ENCODE results near the gene RPS2.

Gene RPS2

DNA sequence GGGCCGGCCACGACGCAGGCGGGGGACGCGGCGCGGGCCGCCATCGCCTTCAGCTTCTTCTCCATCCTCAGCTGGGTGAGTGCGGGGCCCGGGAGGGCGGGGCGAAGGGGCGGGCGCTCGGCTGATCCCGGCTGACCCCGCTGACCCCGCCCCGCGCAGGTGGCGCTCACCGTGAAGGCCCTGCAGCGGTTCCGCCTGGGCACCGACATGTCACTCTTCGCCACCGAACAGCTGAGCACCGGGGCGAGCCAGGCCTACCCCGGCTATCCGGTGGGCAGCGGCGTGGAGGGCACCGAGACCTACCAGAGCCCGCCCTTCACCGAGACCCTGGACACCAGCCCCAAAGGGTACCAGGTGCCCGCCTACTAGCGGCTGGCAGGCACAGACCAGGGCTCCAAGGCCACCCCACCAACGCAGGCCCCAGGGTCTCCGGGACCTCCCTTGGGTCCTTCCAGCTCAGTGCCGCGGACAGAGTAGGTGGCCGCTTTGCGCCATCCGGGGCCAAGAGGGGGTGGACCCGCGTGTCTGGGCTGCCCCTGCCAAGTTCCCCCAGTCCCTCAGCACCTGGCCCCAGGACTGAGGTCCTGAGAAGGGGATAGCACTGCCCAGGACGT, 28.2 kb upstream of the RPS2 start:
- no peak for TF ChIP-seq NFIC (IDR thresholded peaks at IDR 0.05)
- TF ChIP-seq, protein P1, sequence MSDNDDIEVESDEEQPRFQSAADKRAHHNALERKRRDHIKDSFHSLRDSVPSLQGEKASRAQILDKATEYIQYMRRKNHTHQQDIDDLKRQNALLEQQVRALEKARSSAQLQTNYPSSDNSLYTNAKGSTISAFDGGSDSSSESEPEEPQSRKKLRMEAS (IDR thresholded peaks at IDR 0.05): no peak
- no peak for TF ChIP-seq TEAD4 (IDR thresholded peaks at IDR 0.05)
- no peak for TF ChIP-seq TCF12 (IDR thresholded peaks at IDR 0.05; ENCODE audit: low read depth)
- TF ChIP-seq ZBTB7A (IDR thresholded peaks at IDR 0.05; ENCODE audit: low read depth): no peak

DNA sequence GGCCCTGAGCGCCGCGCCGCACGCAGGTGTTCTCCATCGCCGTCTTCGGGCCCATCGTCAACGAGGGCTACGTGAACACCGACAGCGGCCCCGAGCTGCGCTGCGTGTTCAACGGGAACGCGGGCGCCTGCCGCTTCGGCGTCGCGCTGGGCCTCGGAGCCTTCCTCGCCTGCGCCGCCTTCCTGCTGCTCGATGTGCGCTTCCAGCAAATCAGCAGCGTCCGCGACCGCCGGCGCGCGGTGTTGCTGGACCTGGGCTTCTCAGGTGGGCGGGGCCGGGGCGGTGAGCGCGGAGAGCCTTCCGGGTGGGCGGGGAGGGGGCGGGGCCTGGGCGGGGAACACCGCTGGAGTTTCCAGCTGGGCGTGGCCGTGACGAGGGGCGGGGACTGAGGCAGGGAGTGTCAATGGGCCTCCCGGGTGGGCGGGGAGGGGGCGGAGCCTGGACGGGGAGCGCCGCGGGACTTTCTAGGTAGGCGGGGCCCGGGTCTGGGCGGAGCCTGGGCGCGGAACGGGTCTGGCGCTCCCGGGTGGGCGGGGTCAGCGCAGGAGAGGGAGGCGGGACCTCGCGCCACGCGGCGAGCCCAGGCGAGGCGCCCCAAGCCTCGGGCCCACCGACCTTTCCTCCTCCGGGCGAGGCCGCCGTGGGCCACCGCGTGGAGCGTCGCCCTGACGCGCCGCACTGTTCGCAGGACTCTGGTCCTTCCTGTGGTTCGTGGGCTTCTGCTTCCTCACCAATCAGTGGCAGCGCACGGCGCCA, 27.5 kb upstream of the RPS2 start:
- TF ChIP-seq YY1 (IDR thresholded peaks at IDR 0.05; ENCODE audit: low read depth): no peak
- TF ChIP-seq, protein P1 (IDR thresholded peaks at IDR 0.05): peak; percentile 97

DNA sequence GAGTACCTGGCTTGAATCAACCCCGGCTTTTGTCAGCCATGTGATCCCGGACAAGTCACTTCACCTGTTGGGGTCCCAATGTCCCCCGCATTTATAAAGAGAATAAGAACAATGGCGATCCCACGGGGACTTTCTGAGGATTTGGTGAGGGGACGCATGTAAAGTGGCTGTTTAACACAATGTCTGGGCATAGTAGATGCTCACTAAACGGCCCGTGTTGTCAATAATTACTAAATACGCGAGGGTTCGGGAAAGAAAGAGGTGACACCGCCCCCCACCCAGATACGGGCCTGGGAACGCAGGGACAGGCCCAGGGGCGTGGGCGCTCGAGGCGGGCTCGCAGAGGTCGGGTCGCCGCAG, 26.9 kb upstream of the RPS2 start:
- TF ChIP-seq NFIC (IDR thresholded peaks at IDR 0.05) (no peak), TCF12 (IDR thresholded peaks at IDR 0.05; ENCODE audit: low read depth) (no peak)

DNA sequence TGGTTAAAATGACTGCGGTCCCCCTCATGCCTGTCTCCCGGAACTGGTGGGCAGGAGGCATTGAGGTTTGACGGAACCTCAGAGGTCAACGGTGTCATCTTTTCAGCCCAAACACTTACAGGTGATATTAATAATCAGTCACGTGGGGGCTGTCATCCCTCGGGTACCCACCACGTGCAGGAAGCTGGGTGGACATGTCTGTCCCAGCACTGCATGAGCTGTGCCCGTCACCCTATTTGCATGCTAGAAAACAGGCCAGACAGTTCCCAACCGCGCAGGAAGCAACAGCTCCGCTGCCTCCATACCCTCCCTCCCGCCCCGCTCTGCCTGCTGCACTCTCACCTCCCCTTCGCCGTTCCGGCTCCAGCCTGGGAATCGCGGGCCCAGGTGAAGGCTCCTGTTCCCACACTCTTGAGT, 26.5 kb upstream of the RPS2 start:
- TF ChIP-seq, protein P2, sequence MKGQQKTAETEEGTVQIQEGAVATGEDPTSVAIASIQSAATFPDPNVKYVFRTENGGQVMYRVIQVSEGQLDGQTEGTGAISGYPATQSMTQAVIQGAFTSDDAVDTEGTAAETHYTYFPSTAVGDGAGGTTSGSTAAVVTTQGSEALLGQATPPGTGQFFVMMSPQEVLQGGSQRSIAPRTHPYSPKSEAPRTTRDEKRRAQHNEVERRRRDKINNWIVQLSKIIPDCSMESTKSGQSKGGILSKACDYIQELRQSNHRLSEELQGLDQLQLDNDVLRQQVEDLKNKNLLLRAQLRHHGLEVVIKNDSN (IDR thresholded peaks at IDR 0.05): no peak
- TF ChIP-seq FOXM1 (IDR thresholded peaks at IDR 0.05; ENCODE audit: borderline replicate concordance, low read depth) (no peak), RAD21 (IDR thresholded peaks at IDR 0.05; ENCODE audit: low read depth) (no peak), ZBTB7A (IDR thresholded peaks at IDR 0.05; ENCODE audit: low read depth) (no peak), TEAD4 (IDR thresholded peaks at IDR 0.05) (no peak), NFIC (IDR thresholded peaks at IDR 0.05) (no peak), CREB1 (IDR thresholded peaks at IDR 0.05; ENCODE audit: low read depth) (no peak)
- TF ChIP-seq, protein P3, sequence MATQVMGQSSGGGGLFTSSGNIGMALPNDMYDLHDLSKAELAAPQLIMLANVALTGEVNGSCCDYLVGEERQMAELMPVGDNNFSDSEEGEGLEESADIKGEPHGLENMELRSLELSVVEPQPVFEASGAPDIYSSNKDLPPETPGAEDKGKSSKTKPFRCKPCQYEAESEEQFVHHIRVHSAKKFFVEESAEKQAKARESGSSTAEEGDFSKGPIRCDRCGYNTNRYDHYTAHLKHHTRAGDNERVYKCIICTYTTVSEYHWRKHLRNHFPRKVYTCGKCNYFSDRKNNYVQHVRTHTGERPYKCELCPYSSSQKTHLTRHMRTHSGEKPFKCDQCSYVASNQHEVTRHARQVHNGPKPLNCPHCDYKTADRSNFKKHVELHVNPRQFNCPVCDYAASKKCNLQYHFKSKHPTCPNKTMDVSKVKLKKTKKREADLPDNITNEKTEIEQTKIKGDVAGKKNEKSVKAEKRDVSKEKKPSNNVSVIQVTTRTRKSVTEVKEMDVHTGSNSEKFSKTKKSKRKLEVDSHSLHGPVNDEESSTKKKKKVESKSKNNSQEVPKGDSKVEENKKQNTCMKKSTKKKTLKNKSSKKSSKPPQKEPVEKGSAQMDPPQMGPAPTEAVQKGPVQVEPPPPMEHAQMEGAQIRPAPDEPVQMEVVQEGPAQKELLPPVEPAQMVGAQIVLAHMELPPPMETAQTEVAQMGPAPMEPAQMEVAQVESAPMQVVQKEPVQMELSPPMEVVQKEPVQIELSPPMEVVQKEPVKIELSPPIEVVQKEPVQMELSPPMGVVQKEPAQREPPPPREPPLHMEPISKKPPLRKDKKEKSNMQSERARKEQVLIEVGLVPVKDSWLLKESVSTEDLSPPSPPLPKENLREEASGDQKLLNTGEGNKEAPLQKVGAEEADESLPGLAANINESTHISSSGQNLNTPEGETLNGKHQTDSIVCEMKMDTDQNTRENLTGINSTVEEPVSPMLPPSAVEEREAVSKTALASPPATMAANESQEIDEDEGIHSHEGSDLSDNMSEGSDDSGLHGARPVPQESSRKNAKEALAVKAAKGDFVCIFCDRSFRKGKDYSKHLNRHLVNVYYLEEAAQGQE (IDR thresholded peaks at IDR 0.05; ENCODE audit: low read depth): no peak

DNA sequence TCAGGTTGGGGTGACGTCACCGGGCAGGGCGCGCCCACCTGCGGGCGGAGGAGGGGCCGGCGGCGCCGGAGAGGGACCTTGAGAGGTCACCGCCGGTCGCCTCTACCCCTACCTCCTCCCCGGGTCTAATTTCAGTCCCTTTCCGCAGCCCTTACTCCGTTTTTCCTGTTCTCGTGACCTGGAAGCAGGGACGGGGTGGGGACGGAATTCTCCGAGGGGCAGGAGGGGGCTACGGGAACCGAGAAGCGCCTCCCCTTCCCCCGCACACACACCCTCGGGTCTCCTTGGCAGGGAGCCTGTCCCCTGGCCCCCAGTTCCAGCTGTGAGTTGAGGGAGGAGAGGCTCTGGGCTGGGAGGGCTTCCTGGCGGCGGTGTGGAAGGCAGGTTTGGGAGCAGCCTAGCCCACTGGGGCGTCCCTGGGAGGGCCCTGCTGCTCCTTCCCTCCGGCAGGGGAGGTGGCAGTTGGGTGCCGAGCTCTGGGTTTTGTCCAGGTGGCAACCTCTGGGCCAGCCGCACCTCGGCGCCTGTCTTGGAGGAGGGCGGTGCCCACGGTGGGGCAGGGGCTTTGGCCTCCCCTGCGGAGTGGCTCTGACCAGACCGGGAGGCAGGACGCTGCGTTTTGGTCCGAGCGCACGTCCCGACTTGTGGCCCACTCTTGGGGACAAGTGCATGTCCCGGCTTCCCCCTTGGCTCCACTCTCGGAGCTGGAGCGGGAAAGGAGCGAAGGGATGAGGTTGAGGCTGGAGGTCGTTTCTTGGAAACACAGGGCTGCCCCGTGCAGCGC, 25.9 kb upstream of the RPS2 start:
- TF ChIP-seq, protein P2 (IDR thresholded peaks at IDR 0.05): no peak
- TF ChIP-seq ZBTB7A (IDR thresholded peaks at IDR 0.05; ENCODE audit: low read depth): peak; percentile 77; the same call in 1 of the 2 replicates

DNA sequence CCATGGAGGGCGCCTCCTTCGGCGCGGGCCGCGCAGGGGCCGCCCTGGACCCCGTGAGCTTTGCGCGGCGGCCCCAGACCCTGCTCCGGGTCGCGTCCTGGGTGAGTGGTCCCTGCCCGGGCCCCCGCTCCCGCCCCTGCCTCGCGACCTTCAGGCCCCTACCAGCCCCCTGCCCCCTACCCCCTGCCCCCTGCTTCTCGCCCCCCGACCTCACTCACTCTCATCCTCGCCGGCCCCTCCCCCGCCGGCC, 25.4 kb upstream of the RPS2 start:
- TF ChIP-seq ZBTB7A (IDR thresholded peaks at IDR 0.05; ENCODE audit: low read depth) (no peak), TAF1 (IDR thresholded peaks at IDR 0.05; ENCODE audit: low read depth) (no peak), EGR1 (IDR thresholded peaks at IDR 0.05) (no peak), YY1 (IDR thresholded peaks at IDR 0.05; ENCODE audit: low read depth) (no peak), TEAD4 (IDR thresholded peaks at IDR 0.05) (no peak), EP300 (IDR thresholded peaks at IDR 0.05; ENCODE audit: borderline replicate concordance) (no peak), CREB1 (IDR thresholded peaks at IDR 0.05; ENCODE audit: low read depth) (no peak), RAD21 (IDR thresholded peaks at IDR 0.05; ENCODE audit: low read depth) (no peak), NFIC (IDR thresholded peaks at IDR 0.05) (no peak), CEBPB (IDR thresholded peaks at IDR 0.05) (no peak), FOXM1 (IDR thresholded peaks at IDR 0.05; ENCODE audit: borderline replicate concordance, low read depth) (no peak), TCF12 (IDR thresholded peaks at IDR 0.05; ENCODE audit: low read depth) (no peak)
- TF ChIP-seq, protein P2 (IDR thresholded peaks at IDR 0.05): no peak
- TF ChIP-seq, protein P1 (IDR thresholded peaks at IDR 0.05): no peak
- TF ChIP-seq, protein P3 (IDR thresholded peaks at IDR 0.05; ENCODE audit: low read depth): no peak
